GM12891 (cell line): Measurements from ENCODE around the gene PGPEP1.
A peak's percentile ranks its signal among the peaks of the same experiment; 100 is the strongest.

Experiments
- PAX5 ChIP-seq: IDR thresholded peaks from 2 replicates; pipeline ENCODE4 v1.6.1; 2011; ENCODE audit warnings: low read length, moderate library complexity, mild to moderate bottlenecking; ENCODE audit not compliant: insufficient read depth, severe bottlenecking
- POLR2A ChIP-seq: IDR thresholded peaks from 2 replicates; pipeline ENCODE4 v1.6.1; 2011; ENCODE audit warnings: low read depth, low read length, control low read depth
- POLR2AphosphoS5 ChIP-seq: IDR thresholded peaks from 2 replicates; pipeline ENCODE4 v1.6.1; 2011; ENCODE audit warnings: low read depth, low read length, control low read depth
- POU2F2 ChIP-seq: IDR thresholded peaks from 2 replicates; pipeline ENCODE4 v1.6.1; 2011; ENCODE audit warnings: low read depth, mild to moderate bottlenecking, control low read depth, low read length, moderate library complexity
- SPI1 ChIP-seq: IDR thresholded peaks from 2 replicates; pipeline ENCODE4 v1.6.1; 2011; ENCODE audit warnings: low read depth, low read length, control low read depth
- TAF1 ChIP-seq: IDR thresholded peaks from 2 replicates; pipeline ENCODE4 v1.6.1; 2011; ENCODE audit warnings: low read depth, low read length, control low read depth

DNA sequence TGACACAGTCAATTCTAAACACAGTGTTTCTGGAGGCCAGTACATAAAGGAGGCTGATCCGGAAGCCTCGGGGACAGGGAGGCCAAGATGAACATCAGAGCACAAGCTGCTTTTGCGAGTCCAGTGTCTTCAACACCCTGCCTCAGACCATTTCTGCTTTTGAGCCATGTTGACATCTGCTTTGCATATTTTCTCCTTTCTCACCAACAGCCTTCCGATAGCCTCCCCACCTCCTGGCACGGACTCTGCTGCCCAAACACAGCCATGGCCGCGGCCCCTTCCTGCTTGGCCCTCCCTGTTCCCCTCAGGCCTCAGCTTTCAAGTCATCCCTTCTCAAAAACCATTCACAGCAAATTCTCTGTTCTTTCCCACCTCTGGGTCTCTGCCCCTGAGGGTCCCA is 53.4 kb downstream of the PGPEP1 start:
- TF ChIP-seq POLR2A (no peak), POLR2AphosphoS5 (no peak), TAF1 (no peak), SPI1 (0 out of 2 replicates have a peak, but pooled peaks have one; percentile 45), POU2F2 (peak; percentile 80), PAX5 (no peak)
